PFSK-1 (cell line): ENCODE data around the gene SPSB4.

Experiments
- FOXP2 ChIP-seq: optimal IDR thresholded peaks from 2 replicates; pipeline ENCODE3; 2011; ENCODE audit warnings: borderline replicate concordance, control low read depth, inconsistent platforms; ENCODE audit not compliant: insufficient read depth; ENCODE audit errors: extremely low read length, extremely low read depth
- POLR2AphosphoS5 ChIP-seq: IDR thresholded peaks from 2 replicates; pipeline ENCODE4 v1.6.1; 2012; ENCODE audit warnings: low read depth, mild to moderate bottlenecking, control low read depth, low read length, moderate library complexity
- REST ChIP-seq, 2 experiments: IDR thresholded peaks; 2 replicates each; pipeline versions ENCODE4 v1.6.1 to v1.8.0; 2011 to 2012; ENCODE audit warnings: low read depth in 2 of 2, low read length in 2 of 2, control low read depth in 1 of 2, inconsistent platforms in 1 of 2, mild to moderate bottlenecking in 1 of 2, moderate library complexity in 1 of 2; ENCODE audit not compliant: insufficient read depth in 1 of 2
- SIN3A ChIP-seq: IDR thresholded peaks from 2 replicates; pipeline ENCODE4 v1.6.1; 2012; ENCODE audit warnings: mild to moderate bottlenecking, low read length, moderate library complexity, borderline replicate concordance; ENCODE audit not compliant: insufficient read depth
- TAF1 ChIP-seq: IDR thresholded peaks from 2 replicates; pipeline ENCODE4 v1.6.1; 2012; ENCODE audit warnings: low read length, control low read depth, borderline replicate concordance; ENCODE audit not compliant: insufficient read depth

SPSB4 gene

GRCh38 chr3:141030296-141030695 is 20.9 kb upstream of the SPSB4 start:
- TF ChIP-seq POLR2AphosphoS5 (no peak), SIN3A (no peak), FOXP2 (no peak), REST (IDR thresholded peaks at IDR 0.05; ENCODE audit: insufficient read depth in 1 of 2, low read depth in 2 of 2, low read length in 2 of 2) (no peak), TAF1 (no peak)

GRCh38 chr3:141039589-141039988 is 11.6 kb upstream of the SPSB4 start:
- TF ChIP-seq REST (IDR thresholded peaks at IDR 0.05; ENCODE audit: insufficient read depth in 1 of 2, low read depth in 2 of 2, low read length in 2 of 2) (no peak), SIN3A (no peak), POLR2AphosphoS5 (no peak), FOXP2 (no peak), TAF1 (no peak)

GRCh38 chr3:141044695-141045641 is 6.2 kb upstream of the SPSB4 start:
- TF ChIP-seq FOXP2, result no peak
- no peak for TF ChIP-seq TAF1
- TF ChIP-seq SIN3A, result no peak
- TF ChIP-seq POLR2AphosphoS5, result no peak
- no peak for TF ChIP-seq REST (IDR thresholded peaks at IDR 0.05; ENCODE audit: insufficient read depth in 1 of 2, low read depth in 2 of 2, low read length in 2 of 2)

- TF ChIP-seq POLR2AphosphoS5, result no peak
- no peak for TF ChIP-seq REST (IDR thresholded peaks at IDR 0.05; ENCODE audit: insufficient read depth in 1 of 2, low read depth in 2 of 2, low read length in 2 of 2)
- no peak for TF ChIP-seq SIN3A
- no peak for TF ChIP-seq TAF1
- TF ChIP-seq FOXP2, result no peak
Observed at GRCh38 chr3:141045849-141046248, 5.3 kb upstream of the SPSB4 start.
